HepG2 (cell line): ENCODE measurements around the gene ODR4.

Source experiments
- POGZ ChIP-seq: sonication (generic); formaldehyde crosslinking; IDR thresholded peaks from 2 replicates; pipeline ENCODE4 v1.4.0; 2020; ENCODE audit warnings: mild to moderate bottlenecking, missing genetic modification reagents
- PTBP1 ChIP-seq: fragments of 200-400 bp; formaldehyde crosslinking; IDR thresholded peaks from 2 replicates; pipeline ENCODE4 v1.6.1; 2018; ENCODE audit warnings: low read length, low read depth; ENCODE audit not compliant: poor library complexity, severe bottlenecking
- SUZ12 ChIP-seq: fragments of 150-350 bp; IDR thresholded peaks from 2 replicates; pipeline ENCODE4 v1.6.1; 2014; ENCODE audit warnings: low read depth, low read length
- TF ChIP-seq, protein P1 (sequence below): fragments of 450-650 bp; IDR thresholded peaks from 2 replicates; pipeline ENCODE4 v1.6.1; 2017; ENCODE audit warnings: mild to moderate bottlenecking
- TF ChIP-seq, protein P2 (sequence below): sonication (generic); formaldehyde crosslinking; IDR thresholded peaks from 2 replicates; pipeline ENCODE4 v1.8.0; 2022; ENCODE audit warnings: missing genetic modification reagents, low read depth, mild to moderate bottlenecking, borderline replicate concordance

DNA sequence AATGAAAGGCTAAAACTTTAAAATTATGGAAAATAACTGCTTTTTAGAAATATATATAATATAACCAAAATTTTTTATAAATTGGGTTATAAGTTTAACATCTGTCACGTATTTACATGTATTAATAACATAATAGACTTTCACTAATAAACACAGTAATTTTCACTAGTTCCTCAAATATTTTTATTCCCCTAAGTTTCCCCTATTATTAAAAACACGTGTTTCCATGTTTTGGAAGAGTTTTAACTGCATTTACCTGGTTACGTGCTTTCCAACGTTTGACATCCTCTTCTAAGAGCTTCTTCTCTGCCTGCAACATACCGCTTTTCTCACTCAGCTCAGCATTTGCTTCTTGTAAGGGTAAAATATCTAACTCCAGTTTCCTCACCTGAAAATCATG lies 34.9 kb upstream of the ODR4 start:
- TF ChIP-seq, protein P1, sequence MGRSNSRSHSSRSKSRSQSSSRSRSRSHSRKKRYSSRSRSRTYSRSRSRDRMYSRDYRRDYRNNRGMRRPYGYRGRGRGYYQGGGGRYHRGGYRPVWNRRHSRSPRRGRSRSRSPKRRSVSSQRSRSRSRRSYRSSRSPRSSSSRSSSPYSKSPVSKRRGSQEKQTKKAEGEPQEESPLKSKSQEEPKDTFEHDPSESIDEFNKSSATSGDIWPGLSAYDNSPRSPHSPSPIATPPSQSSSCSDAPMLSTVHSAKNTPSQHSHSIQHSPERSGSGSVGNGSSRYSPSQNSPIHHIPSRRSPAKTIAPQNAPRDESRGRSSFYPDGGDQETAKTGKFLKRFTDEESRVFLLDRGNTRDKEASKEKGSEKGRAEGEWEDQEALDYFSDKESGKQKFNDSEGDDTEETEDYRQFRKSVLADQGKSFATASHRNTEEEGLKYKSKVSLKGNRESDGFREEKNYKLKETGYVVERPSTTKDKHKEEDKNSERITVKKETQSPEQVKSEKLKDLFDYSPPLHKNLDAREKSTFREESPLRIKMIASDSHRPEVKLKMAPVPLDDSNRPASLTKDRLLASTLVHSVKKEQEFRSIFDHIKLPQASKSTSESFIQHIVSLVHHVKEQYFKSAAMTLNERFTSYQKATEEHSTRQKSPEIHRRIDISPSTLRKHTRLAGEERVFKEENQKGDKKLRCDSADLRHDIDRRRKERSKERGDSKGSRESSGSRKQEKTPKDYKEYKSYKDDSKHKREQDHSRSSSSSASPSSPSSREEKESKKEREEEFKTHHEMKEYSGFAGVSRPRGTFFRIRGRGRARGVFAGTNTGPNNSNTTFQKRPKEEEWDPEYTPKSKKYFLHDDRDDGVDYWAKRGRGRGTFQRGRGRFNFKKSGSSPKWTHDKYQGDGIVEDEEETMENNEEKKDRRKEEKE = no peak
- TF ChIP-seq, protein P2, sequence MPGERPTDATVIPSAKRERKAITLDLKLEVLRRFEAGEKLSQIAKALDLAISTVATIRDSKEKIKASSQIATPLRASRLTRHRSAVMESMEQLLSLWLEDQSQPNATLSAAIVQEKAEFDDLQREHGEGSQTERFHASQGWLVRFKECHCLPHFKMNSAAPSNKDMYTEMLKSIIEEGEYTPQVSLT (CRISPR knock-in tag) = no peak
- TF ChIP-seq POGZ (no peak), PTBP1 (no peak), SUZ12 (no peak)
